Germinal center (tissue), 1 donor: ENCODE results near the gene CYP2D6.
"Not testable (repeated sequence)": the region's sequence is repeated elsewhere in the genome, so short reads cannot be mapped to it uniquely, and the experiment has no call there.

ENCODE experiments used
- DNase-seq: peaks from one replicate; pipeline ENCODE4 v3.0.0; 2012; ENCODE audit warnings: mixed read lengths, low spot score

CYP2D6 gene

DNA sequence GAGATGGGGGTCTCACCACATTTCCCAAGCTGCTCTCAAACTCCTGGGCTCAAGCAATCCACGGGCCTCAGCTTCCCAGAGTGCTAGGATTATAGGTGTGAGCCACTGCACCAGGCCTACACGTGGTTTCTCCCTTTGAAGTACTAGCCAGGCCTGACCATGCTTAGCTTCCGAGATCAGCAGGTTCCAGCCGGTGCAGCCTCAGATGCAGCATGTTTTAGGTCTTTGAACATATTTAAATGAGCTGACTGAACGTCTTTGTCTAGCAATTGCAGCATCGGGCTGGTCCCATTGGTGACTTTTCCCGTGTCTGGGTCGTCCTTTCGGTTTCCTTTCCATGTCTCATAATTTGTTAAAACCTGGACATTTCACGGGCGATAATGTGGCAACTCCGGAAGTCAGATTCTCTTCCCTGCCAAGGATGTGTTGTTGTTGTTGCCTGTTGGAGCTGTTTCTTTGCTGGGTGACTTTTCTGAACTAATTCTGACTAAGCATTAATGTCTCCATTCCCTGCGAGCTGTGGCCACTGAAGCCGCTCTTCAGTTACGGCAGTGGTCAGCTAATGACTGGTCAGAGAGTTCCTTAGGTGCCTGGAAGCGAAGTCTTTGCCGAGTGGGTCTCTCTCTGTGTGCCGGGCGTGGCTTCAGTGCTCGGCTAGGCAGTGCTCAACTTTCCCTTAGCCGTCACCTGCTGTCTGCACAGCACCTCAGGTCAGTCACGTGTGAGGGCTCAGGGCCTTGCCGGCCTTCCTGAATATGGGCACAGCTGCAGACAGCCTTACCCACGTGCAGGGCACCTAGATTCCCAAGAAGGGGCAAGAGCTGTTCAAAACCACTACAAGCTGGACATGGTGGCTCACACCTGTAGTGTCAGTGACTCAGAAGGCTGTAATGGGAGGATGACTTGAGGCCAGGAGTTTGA, 3.8 kb upstream of the CYP2D6 start:
- DNase-seq = no peak

DNA sequence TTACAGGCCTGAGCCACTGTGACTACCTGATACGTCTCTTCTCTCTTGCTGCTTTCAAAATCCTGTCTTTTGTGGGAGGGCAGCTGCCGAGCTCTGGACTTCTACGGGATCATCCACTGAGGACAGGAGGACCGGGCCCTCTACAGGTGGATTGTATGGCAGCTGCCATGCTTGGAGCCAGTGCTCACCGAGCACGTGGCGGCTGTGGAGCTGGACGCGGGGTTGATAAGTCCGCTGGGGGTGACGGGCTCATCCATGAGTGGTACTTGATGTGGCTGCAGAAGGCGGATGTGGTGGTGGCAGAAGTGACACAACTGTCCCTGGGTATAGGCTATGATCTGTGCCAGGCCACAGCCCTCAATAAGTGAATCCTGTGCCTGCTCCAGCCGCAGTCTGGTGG, 1.8 kb upstream of the CYP2D6 start:
- no peak for DNase-seq

DNA sequence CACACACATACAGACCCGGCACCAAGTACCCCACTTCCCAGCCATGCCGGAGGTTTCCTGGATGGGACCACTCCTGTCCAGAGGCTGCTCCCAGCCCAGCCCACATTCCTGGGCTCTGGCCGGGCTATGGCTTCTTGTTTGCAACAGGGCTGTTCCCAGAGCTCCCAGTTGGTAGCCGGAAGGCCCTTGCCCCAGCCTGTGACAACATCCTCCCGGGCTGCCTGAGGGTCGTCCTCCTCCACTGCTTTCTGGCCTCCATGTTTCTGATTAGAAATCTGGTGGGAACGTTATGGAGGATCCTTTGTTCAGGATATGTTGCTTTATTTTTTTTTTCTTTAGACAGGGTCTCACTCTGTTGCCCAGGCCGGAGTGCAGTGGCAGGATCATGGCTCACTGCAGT, 952 bp upstream of the CYP2D6 start:
- DNase-seq = no peak

DNA sequence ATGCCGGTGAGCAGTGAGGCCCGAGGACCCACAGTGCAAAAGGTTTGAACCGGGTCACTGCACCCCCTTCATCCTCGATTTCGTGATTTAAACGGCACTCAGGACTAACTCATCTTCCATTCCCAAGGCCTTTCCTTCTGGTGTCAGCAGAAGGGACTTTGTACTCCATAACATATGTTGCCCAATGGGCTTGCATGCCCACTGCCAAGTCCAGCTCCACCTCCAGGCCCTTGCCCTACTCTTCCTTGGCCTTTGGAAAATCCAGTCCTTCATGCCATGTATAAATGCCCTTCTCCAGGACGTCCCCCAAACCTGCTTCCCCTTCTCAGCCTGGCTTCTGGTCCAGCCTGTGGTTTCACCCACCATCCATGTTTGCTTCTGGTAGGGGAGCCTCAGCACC, 428 bp downstream of the CYP2D6 start:
- not testable (repeated sequence) for DNase-seq

DNA sequence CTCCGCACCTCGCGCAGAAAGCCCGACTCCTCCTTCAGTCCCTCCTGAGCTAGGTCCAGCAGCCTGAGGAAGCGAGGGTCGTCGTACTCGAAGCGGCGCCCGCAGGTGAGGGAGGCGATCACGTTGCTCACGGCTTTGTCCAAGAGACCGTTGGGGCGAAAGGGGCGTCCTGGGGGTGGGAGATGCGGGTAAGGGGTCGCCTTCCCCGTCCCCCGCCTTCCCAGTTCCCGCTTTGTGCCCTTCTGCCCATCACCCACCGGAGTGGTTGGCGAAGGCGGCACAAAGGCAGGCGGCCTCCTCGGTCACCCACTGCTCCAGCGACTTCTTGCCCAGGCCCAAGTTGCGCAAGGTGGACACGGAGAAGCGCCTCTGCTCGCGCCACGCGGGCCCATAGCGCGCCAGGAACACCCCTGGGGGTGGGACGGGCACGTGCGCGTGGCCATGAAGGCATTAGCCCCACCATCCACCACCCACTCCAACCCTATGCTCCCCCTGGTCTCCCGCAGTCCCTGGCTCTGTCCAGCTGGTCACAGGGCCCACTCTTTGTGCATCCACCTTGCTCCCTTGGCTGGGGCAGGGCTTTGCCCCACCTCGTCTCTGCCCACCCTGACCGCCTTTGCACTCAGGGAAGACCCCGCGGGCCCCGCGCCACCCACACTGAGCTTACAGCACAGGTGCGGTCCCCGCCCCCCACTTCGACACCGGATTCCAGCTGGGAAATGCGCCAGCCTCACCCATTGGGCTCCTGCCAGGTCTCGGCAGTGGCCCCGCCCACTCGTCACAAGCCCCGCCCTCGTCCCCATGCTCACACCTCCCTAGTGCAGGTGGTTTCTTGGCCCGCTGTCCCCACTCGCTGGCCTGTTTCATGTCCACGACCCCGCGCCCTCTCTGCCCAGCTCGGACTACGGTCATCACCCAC, 1.6 kb downstream of the CYP2D6 start:
- DNase-seq = not testable (repeated sequence)

DNA sequence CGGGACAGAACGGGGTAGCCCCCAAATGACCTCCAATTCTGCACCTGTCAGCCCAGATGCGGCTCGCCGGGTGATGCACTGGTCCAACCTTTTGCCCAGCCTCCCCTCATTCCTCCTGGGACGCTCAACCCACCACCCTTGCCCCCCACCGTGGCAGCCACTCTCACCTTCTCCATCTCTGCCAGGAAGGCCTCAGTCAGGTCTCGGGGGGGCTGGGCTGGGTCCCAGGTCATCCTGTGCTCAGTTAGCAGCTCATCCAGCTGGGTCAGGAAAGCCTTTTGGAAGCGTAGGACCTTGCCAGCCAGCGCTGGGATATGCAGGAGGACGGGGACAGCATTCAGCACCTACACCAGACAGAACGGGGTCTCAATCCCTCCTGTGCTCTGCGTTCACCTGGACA, 2.6 kb downstream of the CYP2D6 start:
- not testable (repeated sequence) for DNase-seq

DNA sequence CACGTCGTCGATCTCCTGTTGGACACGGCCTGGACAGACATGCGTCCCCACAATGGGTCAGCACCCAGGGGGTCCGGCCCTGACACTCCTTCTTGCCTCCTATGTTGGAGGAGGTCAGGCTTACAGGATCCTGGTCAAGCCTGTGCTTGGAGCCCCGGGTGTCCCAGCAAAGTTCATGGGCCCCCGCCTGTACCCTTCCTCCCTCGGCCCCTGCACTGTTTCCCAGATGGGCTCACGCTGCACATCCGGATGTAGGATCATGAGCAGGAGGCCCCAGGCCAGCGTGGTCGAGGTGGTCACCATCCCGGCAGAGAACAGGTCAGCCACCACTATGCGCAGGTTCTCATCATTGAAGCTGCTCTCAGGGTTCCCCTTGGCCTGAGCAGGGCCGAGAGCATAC, 3.0 kb downstream of the CYP2D6 start:
- no peak for DNase-seq

DNA sequence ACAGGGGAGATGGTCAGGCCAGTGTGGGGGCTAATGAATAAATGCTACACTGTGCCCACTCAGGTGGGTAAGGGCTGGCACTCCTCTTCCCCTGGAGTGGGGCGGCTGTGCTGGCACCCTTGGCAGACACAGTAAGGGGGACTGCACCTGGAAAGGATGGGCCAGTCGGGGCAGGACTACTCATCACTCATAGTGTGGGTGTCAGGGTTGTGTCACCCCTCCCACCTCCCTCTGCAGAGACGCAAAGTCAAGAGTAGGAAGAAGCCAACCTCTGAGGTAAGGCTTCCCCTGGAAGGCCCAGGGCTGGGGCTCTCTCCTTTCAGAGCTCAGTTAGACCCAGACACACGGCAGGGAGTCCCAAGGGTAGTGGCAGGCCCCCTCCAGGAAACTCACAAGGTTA, 7.1 kb downstream of the CYP2D6 start:
- not testable (repeated sequence) for DNase-seq

DNA sequence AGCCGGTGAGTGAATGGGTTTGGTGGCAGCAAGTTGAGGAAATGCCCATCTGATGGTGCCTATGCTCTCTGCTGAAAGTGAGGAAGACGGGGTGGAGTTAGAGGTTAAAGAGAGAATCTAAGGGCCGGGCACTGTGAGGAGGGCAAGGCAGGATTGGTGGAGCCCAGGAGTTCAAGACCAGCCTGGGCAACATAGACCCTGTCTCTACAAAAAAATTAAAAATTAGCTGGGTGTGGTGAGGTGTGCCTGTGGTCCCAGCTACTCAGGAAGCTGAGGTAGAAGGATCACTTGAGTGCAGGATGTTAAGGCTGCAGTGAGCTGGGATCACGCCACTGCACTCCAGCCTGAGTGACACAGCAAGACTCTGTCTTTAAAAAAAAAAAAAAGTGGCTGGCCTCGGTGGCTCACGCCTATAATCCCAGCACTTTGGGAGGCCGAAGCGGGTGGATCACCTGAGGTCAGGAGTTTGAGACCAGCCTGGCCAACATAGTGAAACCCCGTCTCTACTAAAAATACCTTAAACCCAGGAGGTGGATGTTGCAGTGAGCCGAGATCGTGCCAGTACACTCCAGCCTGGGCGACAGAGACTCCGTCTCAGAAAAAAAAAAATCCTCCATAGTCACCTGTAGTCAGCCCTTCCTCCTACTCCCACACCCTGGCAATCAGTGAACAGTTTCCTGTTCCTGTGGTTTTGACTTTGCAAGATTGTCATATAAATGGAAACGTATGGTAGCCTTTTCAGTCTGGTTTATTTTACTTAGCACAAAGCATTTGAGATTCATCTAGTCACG, 10.2 kb downstream of the CYP2D6 start:
- DNase-seq = peak; percentile 34

DNA sequence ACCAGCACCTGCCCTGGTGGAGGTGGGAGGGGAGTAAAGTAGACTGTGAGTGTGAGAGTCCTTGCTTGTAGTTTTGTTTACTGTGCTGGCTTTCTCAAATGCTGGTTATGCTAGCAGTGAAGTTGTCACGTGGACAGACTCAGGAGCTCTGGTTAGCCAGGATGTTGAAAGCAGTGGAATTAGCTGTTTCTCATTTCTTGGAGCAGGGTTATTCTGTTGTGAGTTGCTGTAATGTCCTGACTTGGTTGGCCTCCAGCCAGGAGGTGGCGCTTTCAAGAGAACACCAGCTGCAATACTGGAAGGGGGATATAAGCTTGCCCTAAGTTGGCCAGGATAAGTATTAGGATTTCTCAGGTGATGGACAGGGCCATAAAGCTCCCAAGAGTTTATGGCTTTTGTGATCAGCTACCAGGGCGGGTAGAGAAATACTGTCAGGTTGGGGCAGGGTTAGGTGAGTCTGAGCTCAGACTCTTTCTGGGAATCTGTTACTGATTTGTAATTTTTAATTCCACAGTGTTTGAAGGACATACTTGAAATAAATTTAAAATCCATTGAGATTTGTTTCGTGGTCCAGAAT, 13.7 kb downstream of the CYP2D6 start:
- no peak for DNase-seq

DNA sequence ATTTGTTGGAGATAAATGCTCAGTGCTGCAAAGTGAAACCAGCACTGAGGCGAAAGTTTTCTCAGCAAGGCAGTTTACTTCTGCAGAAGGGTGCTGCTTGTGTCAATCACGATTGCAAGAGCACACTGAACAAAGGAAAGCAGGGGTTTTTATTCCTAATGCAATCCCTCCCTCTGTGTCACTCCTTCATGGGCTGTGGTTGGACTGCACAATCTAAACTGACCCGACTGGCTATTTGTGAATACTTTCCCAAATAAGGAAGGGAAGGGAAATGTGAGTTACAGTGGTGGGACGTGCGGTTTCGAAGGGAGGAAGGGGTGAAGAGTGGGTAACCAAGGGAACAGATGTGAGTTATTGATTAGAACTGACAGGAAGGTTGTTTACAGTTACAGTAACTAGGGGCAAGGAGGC, 15.2 kb downstream of the CYP2D6 start:
- DNase-seq = not testable (repeated sequence)

DNA sequence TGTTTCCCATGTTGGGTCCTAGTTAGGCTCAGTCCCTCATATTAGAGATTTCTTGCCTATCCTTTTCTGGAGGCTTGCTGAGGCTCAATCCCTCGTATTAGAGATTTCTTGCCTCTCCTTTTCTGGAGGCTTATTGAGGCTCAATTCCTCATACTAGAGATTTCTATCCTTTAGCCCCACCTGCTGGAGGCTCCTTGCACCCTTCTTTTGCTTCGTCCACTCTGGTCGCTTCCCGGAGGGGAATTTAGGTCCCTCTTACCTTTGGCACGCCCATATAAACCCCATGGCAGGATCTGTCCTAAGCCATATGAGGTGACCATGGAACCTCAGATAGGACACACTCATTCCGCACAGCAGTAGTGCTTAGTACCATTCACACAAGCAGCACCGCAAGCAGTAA, 15.9 kb downstream of the CYP2D6 start:
- no peak for DNase-seq

DNA sequence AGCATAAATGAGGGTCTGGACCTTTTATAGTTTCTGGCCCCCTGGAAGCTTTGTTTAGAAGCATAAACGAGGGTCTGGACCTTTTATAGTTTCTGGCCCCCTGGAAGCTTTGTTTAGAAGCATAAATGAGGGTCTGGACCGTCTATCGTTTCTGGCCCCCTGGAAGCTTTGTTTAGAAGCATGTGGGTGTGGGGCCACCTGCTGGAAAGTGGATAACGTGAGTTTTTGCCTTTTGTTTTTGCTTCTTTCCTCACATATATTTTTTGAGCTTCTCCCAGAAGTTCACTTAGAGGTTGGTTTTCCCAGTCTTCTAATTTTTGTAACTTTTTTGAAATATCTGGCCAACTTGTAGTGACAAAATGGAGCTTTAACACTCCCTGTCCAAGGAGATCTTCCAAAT, 17.8 kb downstream of the CYP2D6 start:
- DNase-seq = not testable (repeated sequence)

DNA sequence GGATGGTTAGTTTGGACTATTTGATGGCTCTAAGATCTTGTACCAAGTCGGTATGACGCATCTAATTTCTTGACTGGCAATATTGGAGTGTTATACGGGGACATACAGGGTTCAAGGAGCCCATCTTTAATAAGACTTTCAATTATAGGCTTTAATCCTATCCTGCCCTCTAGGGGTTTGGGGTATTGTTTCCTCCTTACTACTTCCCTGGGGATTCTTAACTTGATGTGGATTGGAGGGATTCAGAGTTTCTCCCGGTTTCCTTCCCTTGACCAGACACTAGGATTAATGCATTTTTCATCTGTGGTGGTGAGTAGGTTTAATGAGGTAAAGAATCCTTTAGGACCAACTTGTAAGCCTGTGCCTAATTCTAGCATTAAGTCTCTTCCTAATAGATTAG, 18.8 kb downstream of the CYP2D6 start:
- DNase-seq = no peak

DNA sequence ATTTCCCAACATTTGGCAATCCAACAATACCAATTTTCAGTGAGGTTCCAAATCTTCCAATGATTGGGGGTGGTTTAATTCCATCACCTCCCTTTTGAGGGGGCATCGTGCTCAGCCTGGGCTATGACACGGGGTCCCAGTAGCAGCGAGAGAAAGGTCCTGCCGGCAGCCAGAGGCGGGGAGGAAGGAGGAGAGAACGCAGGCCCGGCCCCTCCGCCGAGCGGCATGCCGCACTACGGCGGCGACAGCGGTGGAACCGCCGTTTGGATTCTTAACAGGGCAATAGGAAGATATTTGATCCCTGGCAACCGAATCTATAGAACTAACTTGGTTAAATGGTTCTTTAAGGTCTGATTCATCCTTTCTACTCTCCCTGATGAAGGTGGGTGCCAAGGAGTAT, 21.8 kb downstream of the CYP2D6 start:
- no peak for DNase-seq

DNA sequence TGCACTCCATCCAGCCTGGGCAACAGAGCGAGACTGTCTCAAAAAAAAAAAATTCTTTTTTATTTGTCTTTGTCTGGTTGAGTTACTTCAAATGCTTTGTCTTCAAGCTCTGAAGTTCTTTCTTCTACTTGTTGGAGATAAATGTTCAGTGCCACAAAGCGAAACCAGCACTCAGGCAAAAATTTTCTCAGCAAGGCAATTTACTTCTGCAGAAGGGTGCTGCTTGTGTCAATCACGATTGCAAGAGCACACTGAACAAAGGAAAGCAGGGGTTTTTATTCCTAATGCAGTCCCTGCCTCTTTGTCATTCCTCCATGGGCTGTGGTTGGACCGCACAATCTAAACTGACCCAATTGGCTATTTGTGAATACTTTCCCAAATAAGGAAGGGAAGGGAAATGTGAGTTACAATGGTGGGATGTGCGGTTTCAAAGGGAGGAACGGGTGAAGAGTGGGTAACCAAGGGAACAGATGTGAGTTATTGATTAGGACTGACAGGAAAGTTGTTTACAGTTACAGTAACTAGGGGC, 26.2 kb downstream of the CYP2D6 start:
- DNase-seq = not testable (repeated sequence)

DNA sequence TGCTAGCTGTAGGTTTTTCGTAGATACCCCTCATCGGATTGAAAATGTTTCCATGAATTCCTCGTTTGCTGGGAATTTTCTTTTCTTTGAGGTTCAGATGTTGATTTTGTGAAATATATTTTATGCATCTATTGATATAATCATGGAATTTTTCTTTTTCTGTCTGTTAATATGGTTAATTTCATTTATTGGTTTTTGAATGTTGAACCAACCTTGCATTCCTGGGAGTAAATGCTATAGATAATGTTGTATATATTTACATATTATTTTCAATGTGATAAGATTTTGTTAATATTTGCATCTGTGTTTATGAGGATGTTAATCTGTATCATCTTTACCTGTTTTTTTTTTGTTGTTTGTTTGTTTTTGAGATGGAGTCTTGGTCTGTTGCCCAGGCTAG, 29.4 kb downstream of the CYP2D6 start:
- DNase-seq = no peak

DNA sequence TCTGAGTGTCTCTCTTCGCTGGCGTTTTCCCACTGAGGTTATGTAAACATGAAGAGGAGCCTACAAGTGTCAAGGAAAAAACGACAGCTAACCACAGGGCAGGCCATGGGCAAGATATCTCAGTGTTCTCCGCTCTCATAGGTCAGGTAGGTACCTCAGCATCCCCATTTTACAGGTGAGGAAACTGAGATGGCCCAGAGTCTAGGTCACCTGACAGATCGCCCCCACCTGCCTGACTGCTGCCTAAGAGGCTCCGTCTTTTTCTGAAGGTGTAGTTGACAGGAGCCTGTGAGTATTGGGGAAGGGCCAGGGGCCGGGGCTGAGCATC, 39.2 kb downstream of the CYP2D6 start:
- no peak for DNase-seq

DNA sequence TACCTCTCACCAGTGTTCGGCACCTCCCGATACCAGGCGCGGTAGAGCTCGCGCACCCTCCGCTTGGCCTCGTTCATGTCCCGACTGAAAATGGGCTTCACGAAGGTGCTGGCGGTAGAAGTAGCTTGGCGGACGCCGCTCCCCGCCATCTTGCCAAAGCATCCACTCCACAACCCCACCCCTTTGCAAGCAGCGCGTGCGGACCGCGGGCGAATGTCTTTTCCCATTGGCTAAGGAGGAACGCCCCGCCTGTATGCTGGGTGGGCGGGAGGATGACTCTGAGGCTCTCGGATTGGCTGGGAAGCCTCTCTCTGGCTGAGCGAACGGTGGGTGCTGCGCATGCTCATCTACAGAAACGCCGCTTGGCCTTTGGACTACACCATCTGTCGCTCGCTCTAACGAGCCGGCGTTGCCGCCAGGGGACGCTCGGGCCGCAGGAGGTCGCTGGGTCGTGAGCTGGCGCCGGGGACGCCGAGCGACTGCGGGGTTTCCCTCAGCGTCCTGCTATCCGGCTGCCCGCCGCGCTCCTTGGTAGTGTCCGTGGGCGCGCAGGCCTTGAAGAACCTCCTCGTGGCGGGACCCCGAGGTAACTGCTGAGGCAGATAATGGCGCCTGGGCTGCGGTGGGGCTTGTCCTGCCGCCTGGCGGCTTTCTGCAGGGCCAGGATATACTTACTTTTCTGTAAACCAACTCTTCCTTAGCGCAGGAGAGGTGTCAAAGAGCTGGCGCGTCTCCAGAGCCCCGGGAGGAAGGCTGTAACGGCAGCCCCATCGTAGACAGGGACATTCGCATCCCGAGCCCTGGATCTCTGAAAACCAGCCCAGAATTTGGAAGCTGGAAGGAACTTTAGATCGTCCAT, 39.8 kb downstream of the CYP2D6 start, which contains the start of gene NDUFA6:
Gene NDUFA6 (minus strand): TSS at position 177 of the 859 bp plus-strand sequence. CDS start 28 bp downstream, at position 149.
- DNase-seq = peak; percentile 99

DNA sequence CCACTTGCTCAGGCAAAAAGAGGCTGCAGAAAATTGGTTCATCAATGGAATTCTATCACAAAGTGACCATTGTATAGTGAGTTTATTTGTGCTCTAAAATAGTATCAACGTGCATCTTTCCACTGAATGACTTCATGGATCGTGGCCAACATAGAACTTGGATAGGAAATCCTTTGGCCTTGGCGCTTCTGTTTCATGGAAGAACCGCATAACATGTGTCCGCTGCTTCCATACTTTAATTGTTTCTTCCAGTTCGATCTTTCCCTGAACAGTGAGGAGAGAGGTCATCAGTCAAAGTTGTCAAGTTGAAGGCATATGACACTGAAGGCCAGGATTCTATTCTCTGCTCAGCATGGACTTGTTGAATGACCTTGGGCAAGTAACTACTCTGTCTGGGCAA, 44.6 kb downstream of the CYP2D6 start:
- DNase-seq = no peak
